GM18867 (cell line): ENCODE results near the gene ETS2.
"Not testable (repeated sequence)": the region's sequence is repeated elsewhere in the genome, so short reads cannot be mapped to it uniquely, and the experiment has no call there.

Source experiments
- ATAC-seq: cut with Tn5 transposase; IDR thresholded peaks from one replicate; pipeline ENCODE4 v1.9.1; 2021; ENCODE audit warnings: mild to moderate bottlenecking, moderate library complexity; ENCODE audit not compliant: unreplicated experiment

The ETS2 gene

DNA sequence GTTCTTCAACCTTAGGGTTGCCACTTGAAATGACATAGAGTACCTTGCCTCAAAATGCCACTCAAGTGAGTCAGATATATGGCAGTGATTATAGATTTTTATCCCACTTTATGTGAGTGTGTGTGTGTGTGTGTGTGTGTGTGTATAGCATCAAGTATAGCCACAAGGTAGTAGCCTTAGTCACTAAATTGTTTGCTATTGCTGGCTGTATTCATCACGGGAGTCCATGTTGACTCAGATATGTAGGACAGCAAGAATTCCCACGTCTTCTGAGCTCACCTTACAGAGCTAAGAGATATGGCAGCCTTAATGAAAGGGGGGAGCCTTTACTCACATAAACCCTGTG lies 9.3 kb downstream of the ETS2 start:
- ATAC-seq = no peak

DNA sequence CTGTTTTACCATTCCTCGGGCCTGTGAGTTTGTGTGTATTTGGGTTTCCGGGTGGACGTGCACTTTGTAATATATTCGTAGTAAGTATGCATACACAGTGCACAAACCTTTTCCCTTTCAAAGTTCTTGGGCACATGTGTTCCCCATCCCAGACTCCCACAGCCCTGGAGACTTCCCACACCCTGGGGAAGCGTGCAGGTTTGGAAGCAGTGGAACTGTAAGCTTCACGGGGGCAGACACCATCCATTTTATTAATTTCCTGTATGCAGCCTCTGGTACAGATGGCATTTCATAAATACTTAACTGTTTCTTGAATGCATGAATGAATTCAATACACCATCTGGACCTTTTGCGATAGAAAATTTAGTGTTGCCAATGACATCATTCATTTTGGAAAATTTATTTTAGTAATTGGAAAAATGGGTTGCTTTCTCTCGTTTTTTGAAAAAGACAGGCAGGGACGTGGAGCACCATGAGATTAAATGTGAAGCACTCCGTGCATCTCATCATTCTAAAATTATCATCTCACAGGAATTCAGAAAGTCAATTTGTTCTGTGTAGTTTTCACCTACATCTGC lies 10.8 kb downstream of the ETS2 start:
- no peak for ATAC-seq

DNA sequence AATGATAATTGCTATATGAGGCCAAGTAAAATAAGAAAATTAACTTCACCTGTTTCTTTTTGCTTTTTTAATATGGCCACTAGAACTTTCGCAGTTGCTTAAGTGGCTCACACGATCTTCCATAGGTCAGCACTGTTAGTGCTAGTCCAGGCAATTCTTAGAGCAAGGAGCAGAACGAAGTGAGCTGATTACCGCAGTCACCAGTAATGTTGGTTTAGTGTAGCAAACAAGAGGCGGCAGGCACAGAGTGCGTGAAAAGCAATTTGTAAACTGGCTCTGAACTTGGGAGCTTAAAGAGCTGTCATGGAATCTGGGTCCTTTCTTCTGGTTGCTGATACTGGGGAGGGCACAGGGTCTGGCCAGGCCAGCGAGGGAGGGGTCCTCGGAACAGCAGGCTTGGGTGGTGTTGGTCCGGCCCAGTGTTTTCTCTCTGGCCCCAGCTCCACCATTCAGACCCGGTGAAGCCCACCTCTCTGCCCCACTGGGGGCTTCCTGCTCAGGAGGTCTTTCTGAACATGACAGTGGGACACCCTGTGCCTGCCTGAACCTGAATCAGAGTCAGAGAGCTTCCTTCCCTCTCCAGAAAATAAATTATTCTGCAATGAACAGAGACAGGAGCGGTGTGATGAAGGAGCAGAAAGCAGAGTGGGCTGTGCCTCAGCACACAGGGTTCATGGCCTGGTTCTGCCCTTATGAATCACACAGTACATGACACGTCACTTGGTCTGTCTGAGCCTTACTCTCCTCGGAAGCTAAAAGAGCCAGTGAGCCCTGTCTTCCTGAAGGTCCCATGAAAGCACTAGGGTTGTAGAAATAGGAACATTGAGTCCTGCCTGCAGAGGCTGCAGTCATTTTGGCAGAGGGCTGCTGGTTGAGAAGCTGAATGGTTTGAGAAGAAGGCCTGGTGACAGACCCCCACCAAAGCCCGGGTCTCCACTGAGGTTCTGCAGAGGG lies 11.9 kb downstream of the ETS2 start:
- ATAC-seq = no peak

- no peak for ATAC-seq
These were observed 12.6 kb downstream of the ETS2 start for GRCh38 chr21:38818325-38818723.

DNA sequence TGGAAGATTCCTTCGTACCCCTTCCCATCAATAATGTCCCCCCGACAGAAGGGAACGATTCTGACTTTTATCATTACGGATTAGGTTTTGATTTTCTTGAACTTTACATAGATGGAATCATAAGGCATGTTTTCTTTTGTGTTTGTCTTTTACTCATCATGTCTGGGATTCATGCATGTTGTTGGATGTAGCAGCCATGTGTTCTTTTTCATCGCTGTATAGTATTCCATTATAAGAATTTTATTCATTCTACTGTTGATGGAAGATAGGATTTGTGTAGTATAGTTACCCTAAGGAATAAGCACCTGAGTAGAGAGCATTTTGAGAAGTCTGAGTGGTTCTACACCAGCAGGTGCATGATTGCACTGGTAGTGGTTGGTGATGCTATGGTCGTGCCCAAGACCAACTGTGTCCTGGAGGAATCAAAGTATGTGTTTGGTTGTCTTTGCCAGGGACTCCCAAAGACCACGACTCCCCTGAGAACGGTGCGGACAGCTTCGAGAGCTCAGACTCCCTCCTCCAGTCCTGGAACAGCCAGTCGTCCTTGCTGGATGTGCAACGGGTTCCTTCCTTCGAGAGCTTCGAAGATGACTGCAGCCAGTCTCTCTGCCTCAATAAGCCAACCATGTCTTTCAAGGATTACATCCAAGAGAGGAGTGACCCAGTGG lies 13.5 kb downstream of the ETS2 start:
- no peak for ATAC-seq

DNA sequence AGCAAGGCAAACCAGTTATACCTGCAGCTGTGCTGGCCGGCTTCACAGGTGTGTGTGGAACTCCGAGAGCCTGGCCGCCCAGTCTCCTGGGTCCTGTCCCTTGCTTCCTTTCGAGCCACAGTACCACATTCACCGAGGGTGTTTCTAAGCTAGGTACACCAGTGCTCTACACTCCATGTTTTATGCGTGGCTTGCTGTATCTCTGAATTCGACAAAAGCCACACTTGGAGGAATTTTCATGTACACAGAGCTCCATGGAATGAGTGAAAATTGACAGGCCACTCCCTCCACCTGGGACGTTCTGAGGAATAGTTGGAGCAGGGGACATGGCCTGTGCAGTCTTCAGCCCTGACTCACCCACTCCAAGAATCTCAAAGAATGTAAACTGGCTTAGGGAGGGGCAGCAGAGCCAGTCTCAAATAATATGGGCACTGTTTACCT lies 14.0 kb downstream of the ETS2 start:
- ATAC-seq = no peak

GRCh38 chr21:38820471-38821239 lies 14.9 kb downstream of the ETS2 start:
- no peak for ATAC-seq

- no peak for ATAC-seq
These were observed 15.5 kb downstream of the ETS2 start for GRCh38 chr21:38821248-38821647.

DNA sequence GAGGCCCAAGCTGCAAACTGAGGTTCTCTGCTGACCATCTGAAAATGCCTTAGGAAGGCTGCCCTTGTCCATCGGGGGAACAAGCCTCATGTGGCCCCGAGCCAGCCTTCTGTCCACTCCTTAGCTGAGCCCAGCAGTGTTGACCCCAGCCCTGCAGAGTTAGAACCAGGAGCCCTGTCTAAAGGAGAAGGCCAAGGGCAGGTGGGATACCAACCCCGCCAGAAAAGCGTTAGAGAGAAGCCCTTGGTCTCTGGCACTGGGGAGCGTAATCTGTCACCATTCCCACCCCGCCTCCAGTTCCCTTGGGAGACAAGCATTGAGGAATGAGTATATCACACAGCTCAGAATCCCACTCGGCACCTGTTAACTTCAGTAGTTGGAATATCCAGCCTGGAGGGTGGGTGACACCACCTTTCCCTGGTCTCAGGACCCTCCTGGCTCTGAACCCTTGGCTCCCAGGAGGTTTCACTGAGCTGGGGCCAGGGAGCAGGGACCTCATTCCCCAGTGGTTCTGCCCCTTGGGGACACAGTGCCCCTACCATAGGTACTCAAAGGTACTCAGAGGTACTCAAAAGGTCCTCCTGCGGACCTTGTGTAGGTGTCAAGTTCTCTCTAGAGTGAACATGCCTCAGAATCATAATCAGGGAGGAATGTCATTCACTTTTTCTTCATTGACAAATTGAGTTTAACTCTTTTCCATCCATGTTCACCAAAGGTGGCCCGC lies 16.4 kb downstream of the ETS2 start:
- ATAC-seq = no peak

GRCh38 chr21:38822778-38823238 lies 17.1 kb downstream of the ETS2 start:
- no peak for ATAC-seq

- ATAC-seq = no peak
These were observed 18.0 kb downstream of the ETS2 start for GRCh38 chr21:38823737-38824123.

- no peak for ATAC-seq
These were observed 18.5 kb downstream of the ETS2 start for GRCh38 chr21:38824124-38824822.

DNA sequence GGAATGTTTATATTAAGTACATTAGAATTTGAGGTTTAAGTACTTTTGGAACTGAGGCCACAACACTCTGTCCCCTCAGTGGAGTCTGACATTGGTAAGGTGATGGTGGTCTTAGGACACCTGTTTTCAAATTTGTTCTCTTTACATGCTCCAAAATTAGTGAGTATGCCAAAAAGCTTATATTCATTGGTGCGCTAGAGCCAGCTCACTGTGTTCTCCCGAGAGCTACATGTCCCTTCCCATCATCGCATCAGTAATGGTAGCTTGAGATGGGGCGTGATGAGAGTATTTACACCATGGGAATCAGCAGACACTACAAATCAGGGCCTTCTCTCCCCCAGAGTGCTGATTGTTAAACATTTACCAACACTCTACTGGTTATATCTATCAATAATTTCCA lies 19.5 kb downstream of the ETS2 start:
- ATAC-seq = no peak

- ATAC-seq = no peak
These were observed 20.2 kb downstream of the ETS2 start for GRCh38 chr21:38825921-38826320.

GRCh38 chr21:38828111-38828510 lies 22.4 kb downstream of the ETS2 start:
- not testable (repeated sequence) for ATAC-seq

DNA sequence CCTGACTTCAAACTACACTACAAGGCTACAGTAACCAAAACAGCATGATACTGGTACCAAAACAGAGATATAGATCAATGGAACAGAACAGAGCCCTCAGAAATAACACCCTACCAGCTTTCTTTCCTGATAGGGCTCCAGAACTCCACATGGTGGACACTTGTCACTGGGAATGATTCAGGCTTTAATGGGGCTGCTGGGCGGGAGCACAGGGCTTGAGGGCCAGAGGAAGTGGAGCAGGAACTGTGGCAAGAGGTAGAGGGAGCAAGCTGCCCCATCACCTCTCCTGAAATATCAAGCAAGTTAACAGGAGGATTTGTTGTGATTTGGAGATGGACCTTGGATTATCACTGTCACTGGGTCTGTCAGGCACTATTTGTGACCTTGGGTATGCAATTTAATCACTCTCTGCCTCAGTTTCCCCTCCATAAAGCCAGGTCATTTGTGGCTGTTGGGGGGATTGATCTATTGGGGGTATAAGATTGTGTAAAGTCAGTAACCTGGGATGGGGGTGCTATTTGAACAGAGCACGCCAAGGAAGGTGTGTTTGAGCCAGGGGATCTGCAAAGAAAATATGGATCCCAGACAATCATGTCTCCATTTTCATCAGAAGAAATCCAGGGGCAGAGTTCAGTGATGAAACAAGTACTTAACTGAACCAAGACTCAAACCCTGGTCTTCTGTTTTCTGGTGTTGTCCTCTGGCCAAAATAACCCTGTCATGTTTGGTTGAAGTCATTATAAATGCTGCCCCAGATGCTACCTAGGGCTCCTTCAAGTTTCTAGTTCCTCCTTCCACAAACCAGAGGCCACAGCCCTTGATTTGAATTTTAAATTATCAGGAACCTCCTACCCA lies 25.2 kb downstream of the ETS2 start:
- peak; percentile 73 for ATAC-seq

GRCh38 chr21:38831526-38832467 lies 26.1 kb downstream of the ETS2 start:
- ATAC-seq = peak; percentile 60

DNA sequence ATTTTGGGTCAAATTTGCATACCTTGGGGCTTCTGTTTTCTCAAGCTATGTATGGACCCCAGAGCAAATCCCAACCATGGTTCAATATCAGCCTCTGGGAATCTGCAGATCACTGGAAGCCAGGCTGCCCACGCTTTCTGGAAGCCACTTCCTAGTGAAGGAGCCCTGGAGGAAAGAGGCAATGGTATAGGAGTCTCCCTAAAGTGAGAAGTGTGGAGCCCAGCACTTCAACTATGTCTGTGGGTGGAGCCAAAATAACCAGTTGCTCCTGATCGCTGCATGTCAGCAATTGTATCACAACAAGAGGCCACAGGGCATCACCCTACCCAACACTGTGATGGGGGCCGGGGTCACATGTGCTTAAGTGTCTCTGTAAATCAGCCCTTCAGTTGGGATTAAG lies 26.9 kb downstream of the ETS2 start:
- ATAC-seq = no peak
